Spinal cord (tissue), 10 donors: Measurements from ENCODE around the gene KCNJ14. TPM values are rescaled to one million over a fixed set of nuclear protein-coding genes. Genes with fewer than 3 reads are reported as not detected.

ENCODE experiments used
- DNase-seq, 6 donors: peaks; one replicate each; pipeline versions ENCODE4 v3.0.0 to v3.0.0-alpha.2; 2013 to 2015; ENCODE audit warnings: low spot score in 6 of 6, low read depth in 4 of 6
- H3K27ac ChIP-seq: one replicate; pipeline ENCODE4 v1.5.1; 2013; ENCODE audit warnings: low read depth, low read length, control low read depth
- H3K27me3 ChIP-seq: one replicate; pipeline ENCODE4 v1.6.1; 2013; ENCODE audit warnings: low read length; ENCODE audit not compliant: control insufficient read depth, insufficient read depth
- H3K36me3 ChIP-seq: one replicate; pipeline ENCODE4 v1.6.1; 2013; ENCODE audit warnings: low read length; ENCODE audit not compliant: control insufficient read depth, insufficient read depth
- H3K4me1 ChIP-seq: one replicate; pipeline ENCODE4 v1.6.1; 2013; ENCODE audit warnings: low read length; ENCODE audit not compliant: control insufficient read depth, insufficient read depth
- H3K4me3 ChIP-seq: one replicate; pipeline ENCODE4 v1.5.1; 2013; ENCODE audit warnings: low read depth, low read length, control low read depth
- H3K9me3 ChIP-seq: one replicate; pipeline ENCODE4 v1.6.1; 2013; ENCODE audit warnings: low read length; ENCODE audit not compliant: control insufficient read depth, insufficient read depth
- WGBS: methylation state at CpG from one replicate; pipeline ENCODE4 v1.1.5; 2013; ENCODE audit warnings: missing lambda C conversion rate; ENCODE audit not compliant: insufficient coverage; 5-methylcytosine and 5-hydroxymethylcytosine counted together
- polyA plus RNA-seq, 2 donors: library from polyadenylated mRNA; unstranded; fragments of 120-200 nt; gene quantifications; one replicate each; pipeline ENCODE4 v1.2.1, GENCODE V29; 2013; ENCODE audit not compliant: insufficient read length in 2 of 2
- total RNA-seq, 2 donors: library from RNA; depleted of rRNA in 1 of 2; stranded (reverse); fragments of 120-200 nt in 1 of 2; fragments of >200 nt in 1 of 2; gene quantifications; one replicate each; pipeline versions ENCODE4 v1.2.3 to v1.2.4, GENCODE V29; 2013 to 2014
- donor health status: healthy.

Gene KCNJ14
- total and polyA plus RNA-seq, 4 donors, result 0.61 to 2.1 (median 1.3) TPM

DNA sequence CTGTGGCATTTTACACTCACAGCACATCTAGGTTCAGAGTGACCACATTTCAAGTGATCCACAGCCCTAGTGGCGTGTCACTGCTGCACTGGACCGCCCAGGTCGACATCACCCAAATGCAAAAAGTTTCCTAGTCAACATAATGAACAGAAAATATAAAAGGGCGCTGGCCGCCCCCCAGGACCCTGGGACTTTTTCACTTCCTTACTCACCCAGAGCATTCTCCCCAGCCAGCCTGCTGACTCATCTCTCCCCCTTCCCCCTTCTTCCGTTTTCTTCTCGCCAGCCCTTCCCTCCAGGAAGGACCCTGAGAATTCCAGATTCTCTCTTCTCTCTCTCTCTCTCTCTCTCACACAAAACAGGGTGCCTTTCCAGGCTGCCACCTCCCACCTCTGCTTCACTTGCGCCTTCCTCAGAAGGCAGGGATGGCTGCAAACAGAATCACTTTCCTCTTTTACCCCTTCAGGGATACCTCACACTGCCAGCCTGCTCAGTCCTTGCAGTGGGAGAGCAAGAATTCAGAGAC lies 30.6 kb upstream of the KCNJ14 start:
- H3K4me1 ChIP-seq, result no peaks in the 10 kb centered on the region
- peaks cover 40% of the 10 kb centered on the region for H3K36me3 ChIP-seq
- no peak for DNase-seq
- H3K9me3 ChIP-seq, result no peaks in the 10 kb centered on the region
- H3K4me3 ChIP-seq, result no peak overlapping the region
- H3K27ac ChIP-seq, result peak overlapping the region; percentile 25
- WGBS, result 54% methylated on average over 8 of the region's 8 CpGs
- H3K27me3 ChIP-seq, result no peaks in the 10 kb centered on the region

DNA sequence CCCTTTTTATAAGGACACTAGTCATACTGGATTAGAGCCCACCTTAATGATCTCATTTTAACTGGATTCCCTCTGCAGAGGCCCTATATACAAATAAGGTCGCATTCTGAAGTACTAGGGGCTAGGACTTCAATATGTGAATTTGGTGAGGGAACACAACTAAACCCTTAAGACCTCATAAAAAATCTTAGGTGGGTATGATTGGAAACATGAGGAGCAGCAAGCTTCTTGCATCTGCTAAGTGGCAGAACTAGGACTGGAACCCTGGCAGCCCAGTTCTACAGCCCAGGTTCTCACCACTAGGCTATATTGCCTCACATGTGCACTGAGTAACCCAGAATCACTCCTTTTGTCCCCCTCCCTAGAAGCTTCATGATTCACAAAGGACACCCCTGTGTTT lies 26.7 kb upstream of the KCNJ14 start:
- no peaks in the 10 kb centered on the region for H3K27me3 ChIP-seq
- no CpG with 5 or more reads among the region's 1 CpG for WGBS
- no peak overlapping the region for H3K4me3 ChIP-seq
- peaks cover 27% of the 10 kb centered on the region for H3K36me3 ChIP-seq
- DNase-seq, result no peak
- H3K4me1 ChIP-seq, result no peaks in the 10 kb centered on the region
- no peak overlapping the region for H3K27ac ChIP-seq
- H3K9me3 ChIP-seq, result no peaks in the 10 kb centered on the region

DNA sequence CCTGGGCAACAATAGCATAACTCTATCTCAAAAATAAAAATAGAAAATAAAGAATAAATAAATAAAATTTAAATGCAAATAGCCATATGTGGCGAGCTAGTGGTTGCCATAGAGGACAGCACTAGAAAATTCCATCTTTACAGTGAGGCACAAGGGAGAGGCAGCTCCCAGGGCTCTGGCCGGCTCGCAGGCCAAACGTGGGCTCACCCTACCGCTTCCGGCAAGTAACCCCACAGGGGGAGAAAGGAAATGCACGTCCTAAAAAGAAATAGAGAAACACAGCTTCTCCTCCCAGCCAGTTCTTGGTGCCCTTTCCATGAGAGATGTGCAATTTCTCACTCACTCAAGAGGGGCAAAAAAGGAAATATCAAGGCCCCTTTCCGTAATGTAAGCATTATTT lies 22.0 kb upstream of the KCNJ14 start:
- Histone ChIP-seq H3K36me3 (peaks cover 27% of the 10 kb centered on the region), H3K9me3 (no peaks in the 10 kb centered on the region), H3K4me1 (no peaks in the 10 kb centered on the region), H3K27ac (no peak overlapping the region), H3K27me3 (no peaks in the 10 kb centered on the region), H3K4me3 (no peak overlapping the region)
- no peak for DNase-seq
- WGBS, result 70% methylated on average over 2 of the region's 8 CpGs

DNA sequence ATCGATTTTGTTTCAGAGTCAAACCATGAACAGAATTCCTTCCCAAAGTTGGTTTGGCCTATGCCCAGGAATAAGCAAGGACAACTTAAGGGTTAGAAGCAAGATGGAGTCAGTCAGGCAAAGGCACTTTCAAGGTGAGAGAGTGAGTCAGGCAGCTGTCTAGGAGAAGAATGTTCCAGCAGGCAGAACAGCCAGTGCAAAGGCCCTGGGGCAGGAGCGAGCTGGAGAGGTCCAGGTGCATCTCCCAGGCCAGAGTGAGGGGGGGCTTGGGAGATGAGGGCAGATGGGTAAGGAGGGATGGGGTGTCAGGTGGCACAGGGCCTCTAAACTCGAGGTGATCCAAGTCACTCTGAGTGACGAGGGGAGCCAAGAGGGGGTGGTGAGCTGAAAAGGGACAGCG lies 18.8 kb upstream of the KCNJ14 start:
- H3K27me3 ChIP-seq, result peaks cover 3% of the 10 kb centered on the region
- H3K36me3 ChIP-seq, result peaks cover 16% of the 10 kb centered on the region
- WGBS, result 84% methylated on average over 4 of the region's 5 CpGs
- DNase-seq, result no peak
- no peak overlapping the region for H3K4me3 ChIP-seq
- no peaks in the 10 kb centered on the region for H3K9me3 ChIP-seq
- no peak overlapping the region for H3K27ac ChIP-seq
- H3K4me1 ChIP-seq, result no peaks in the 10 kb centered on the region

DNA sequence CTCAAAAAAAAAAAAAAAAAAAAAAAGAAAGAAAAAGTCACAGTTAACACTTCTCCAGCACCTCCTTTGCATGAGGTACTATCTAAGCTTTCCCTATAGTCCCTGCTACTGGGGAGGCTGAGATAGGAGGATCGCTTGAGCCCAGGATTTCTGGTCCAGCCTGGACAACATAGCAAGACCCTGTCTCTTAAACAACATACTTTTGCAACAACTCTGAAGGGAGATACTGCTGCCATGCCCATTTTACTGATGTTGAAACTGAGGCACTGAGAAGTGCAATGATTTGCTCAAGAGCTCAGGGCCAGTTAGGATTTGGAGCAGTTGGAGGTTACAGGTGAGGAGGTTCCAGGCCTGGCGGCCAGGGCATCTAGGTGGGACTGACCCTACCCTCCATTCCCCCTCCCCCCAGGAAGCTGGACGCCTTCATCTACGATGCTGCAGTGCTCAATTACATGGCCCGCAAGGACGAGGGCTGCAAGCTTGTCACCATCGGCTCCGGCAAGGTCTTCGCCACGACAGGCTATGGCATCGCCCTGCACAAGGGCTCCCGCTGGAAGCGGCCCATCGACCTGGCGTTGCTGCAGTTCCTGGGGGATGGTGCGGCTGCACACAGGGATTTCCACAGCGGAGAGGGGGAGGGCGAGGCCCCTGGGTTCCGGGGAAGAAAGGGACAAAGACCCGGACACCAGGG lies 13.9 kb upstream of the KCNJ14 start:
- WGBS, result 97% methylated on average over 15 of the region's 20 CpGs
- H3K9me3 ChIP-seq, result no peaks in the 10 kb centered on the region

DNA sequence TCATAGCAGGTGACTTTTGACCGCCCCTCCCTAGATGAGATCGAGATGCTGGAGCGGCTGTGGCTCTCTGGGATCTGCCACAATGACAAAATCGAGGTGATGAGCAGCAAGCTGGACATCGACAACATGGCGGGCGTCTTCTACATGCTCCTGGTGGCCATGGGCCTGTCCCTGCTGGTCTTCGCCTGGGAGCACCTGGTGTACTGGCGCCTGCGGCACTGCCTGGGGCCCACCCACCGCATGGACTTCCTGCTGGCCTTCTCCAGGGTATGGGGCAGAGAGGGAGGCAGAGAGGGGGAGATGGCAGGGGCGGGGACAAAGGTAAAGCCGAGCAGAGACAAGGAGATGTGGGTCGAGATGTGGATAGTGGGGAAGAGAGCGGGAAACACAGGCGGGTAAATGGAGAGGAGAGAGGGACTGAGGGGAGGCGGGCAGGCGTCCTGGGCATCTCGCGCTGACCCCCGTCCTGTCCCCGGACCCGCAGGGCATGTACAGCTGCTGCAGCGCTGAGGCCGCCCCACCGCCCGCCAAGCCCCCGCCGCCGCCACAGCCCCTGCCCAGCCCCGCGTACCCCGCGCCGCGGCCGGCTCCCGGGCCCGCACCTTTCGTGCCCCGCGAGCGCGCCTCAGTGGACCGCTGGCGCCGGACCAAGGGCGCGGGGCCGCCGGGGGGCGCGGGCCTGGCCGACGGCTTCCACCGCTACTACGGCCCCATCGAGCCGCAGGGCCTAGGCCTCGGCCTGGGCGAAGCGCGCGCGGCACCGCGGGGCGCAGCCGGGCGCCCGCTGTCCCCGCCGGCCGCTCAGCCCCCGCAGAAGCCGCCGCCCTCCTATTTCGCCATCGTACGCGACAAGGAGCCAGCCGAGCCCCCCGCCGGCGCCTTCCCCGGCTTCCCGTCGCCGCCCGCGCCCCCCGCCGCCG lies 13.0 kb upstream of the KCNJ14 start:
- Histone ChIP-seq H3K27me3 (peaks cover 11% of the 10 kb centered on the region), H3K27ac (no peak overlapping the region), H3K4me3 (no peak overlapping the region), H3K9me3 (no peaks in the 10 kb centered on the region), H3K36me3 (peaks cover 14% of the 10 kb centered on the region), H3K4me1 (peaks cover 25% of the 10 kb centered on the region)
- WGBS, result 25% methylated on average over 93 of the region's 94 CpGs
- DNase-seq, result no peak

More for the DNA sequence above, 13.9 kb upstream of the KCNJ14 start:
- DNase-seq, result no peak
- H3K27me3 ChIP-seq, result peaks cover 11% of the 10 kb centered on the region
- H3K36me3 ChIP-seq, result peaks cover 14% of the 10 kb centered on the region
- no peak overlapping the region for H3K4me3 ChIP-seq
- peaks cover 22% of the 10 kb centered on the region for H3K4me1 ChIP-seq
- no peak overlapping the region for H3K27ac ChIP-seq

DNA sequence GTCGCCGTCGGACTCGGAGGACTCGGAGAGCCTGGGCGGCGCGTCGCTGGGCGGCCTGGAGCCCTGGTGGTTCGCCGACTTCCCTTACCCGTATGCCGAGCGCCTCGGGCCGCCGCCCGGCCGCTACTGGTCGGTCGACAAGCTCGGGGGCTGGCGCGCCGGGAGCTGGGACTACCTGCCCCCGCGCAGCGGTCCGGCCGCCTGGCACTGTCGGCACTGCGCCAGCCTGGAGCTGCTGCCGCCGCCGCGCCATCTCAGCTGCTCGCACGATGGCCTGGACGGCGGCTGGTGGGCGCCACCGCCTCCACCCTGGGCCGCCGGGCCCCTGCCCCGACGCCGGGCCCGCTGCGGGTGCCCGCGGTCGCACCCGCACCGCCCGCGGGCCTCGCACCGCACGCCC lies 12.1 kb upstream of the KCNJ14 start:
- Histone ChIP-seq H3K4me1 (peaks cover 25% of the 10 kb centered on the region), H3K27me3 (peaks cover 11% of the 10 kb centered on the region), H3K9me3 (no peaks in the 10 kb centered on the region), H3K36me3 (peaks cover 23% of the 10 kb centered on the region), H3K4me3 (no peak overlapping the region), H3K27ac (no peak overlapping the region)
- DNase-seq, result peak in 2 of 6 donors; percentile 20 to 49
- 6% methylated on average over 60 of the region's 60 CpGs for WGBS

DNA sequence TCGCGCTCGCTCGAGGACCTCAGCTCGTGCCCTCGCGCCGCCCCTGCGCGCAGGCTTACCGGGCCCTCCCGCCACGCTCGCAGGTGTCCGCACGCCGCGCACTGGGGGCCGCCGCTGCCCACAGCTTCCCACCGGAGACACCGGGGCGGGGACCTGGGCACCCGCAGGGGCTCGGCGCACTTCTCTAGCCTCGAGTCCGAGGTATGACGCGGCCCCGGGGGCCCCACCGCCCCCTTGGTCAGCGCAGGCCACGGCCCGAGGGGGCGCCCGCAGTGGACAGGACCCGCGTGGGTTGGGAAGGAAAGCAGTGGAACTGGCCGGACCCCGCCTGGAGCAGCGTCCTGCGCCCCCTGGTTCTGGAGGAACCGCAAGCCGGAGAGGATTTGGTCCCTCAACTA lies 11.6 kb upstream of the KCNJ14 start:
- peak in 1 of 6 donors; percentile 15 for DNase-seq
- H3K4me1 ChIP-seq, result peaks cover 25% of the 10 kb centered on the region
- peak overlapping the region; percentile 98 for H3K27ac ChIP-seq
- H3K36me3 ChIP-seq, result peaks cover 27% of the 10 kb centered on the region
- 9% methylated on average over 38 of the region's 45 CpGs for WGBS
- H3K4me3 ChIP-seq, result no peak overlapping the region
- H3K9me3 ChIP-seq, result no peaks in the 10 kb centered on the region
- peaks cover 11% of the 10 kb centered on the region for H3K27me3 ChIP-seq

DNA sequence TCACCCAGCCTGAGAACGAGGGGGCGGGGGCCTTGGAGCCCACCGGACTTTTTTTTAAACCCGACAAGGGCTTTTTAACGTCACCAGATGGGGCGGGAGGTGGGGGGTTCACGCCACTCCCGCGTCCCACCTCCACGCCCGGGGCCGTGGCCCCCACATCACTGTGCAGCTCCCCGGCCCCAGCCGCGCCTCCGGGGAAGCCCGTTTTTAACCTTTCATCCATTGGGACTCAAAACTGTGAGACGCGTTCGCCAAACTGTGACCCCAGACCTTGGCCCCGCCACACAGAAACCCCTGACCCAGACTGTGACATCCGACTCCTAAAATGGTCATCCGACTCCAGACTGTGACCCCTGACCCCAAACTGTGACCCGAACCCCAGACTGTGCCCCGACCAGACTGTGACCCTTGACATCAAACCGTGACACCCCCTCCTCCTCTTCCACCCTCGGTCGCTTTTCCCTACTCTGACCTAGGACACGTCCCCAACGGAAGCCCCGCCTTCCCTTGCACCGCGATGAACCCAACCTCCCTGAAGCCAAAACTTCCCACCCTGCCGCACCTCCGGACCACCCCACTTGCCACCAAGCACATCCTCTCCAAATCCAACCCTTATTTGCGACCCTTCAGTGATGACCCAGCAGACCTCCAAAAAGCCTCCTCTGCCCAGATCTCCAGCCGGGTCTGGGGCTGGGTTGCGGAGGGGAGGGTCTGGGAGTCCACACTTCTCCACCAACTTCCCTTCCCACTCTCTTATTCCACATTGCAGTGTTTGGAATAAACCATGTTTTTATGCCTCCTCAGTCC lies 11.0 kb upstream of the KCNJ14 start:
- Histone ChIP-seq H3K4me1 (peaks cover 25% of the 10 kb centered on the region), H3K36me3 (peaks cover 32% of the 10 kb centered on the region), H3K27me3 (peaks cover 11% of the 10 kb centered on the region), H3K4me3 (peak overlapping the region; percentile 96), H3K27ac (peak overlapping the region; percentile 98), H3K9me3 (no peaks in the 10 kb centered on the region)
- WGBS, result 16% methylated on average over 34 of the region's 38 CpGs
- DNase-seq, result no peak
